ENCODE measurements around the gene RARA. TPM values are rescaled to one million over a fixed set of nuclear protein-coding genes. Genes with fewer than 3 reads are reported as not detected.

RARA gene
- total RNA-seq, 1 experiment from 2014 or later = 35.1 TPM

DNA sequence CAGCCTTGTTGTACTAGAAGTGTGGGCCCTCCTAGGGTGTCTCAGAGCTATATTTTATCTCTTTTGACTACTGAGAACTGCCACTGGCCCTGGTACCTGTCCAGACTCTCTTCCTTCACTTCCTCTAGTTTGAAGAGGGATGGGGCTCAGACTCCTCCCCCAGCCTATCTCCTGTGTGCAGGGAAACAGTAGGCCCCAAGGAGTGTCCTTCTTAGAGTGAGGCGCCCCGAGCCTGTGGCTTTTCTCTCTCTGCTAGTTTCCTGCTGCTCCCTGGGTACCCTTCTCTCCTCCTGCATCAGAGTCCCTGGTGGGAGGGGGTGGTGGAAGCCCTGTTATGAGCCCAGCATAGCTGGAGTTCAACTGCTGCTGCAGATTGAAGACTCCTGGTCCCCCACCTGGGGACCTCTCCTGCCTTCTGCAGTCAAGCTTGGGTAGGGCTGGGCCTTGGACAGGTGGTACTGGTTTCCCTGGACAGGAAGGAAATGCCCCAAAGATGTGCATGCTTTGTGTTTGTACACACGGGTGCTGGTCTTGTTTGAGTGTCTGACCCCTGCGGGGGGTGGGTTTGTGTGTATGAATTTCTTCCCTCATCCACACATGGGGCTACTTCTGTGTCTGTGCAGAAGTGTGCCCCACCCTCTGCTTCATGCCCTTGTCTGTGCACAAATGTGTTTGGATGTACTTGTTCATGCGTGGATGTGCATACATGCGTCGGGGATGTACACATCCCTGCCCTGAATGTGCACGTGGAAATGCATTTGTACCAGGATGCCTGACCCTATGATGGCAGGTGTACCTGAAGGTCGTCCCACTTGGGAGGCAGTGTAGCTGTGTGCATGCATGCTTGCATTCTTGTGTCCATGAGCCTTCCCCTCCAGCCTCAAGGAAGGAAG is 6.9 kb downstream of the RARA start:
- H3K9me3 ChIP-seq (ENCODE audit: control insufficient read depth in 1 of 2, insufficient read depth in 1 of 2, low read depth in 1 of 2, low read length in 2 of 2) = no peaks in the 10 kb centered on the region
- H3K9me2 ChIP-seq (ENCODE audit: insufficient read depth) = no peaks in the 10 kb centered on the region
- TF ChIP-seq, protein P1, sequence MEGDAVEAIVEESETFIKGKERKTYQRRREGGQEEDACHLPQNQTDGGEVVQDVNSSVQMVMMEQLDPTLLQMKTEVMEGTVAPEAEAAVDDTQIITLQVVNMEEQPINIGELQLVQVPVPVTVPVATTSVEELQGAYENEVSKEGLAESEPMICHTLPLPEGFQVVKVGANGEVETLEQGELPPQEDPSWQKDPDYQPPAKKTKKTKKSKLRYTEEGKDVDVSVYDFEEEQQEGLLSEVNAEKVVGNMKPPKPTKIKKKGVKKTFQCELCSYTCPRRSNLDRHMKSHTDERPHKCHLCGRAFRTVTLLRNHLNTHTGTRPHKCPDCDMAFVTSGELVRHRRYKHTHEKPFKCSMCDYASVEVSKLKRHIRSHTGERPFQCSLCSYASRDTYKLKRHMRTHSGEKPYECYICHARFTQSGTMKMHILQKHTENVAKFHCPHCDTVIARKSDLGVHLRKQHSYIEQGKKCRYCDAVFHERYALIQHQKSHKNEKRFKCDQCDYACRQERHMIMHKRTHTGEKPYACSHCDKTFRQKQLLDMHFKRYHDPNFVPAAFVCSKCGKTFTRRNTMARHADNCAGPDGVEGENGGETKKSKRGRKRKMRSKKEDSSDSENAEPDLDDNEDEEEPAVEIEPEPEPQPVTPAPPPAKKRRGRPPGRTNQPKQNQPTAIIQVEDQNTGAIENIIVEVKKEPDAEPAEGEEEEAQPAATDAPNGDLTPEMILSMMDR (IDR thresholded peaks at IDR 0.05 in 2 of 3, conservative IDR thresholded peaks at IDR 0.05 in 1 of 3; ENCODE audit: borderline replicate concordance in 1 of 3, insufficient read depth in 1 of 3, low read depth in 2 of 3, low read length in 2 of 3) = 0 out of 6 replicates have a peak, but pooled peaks of 1 of the 3 experiments have one; percentile 9
- no peak for TF ChIP-seq CEBPB (IDR thresholded peaks at IDR 0.05; ENCODE audit: low read depth)
- TF ChIP-seq CBX3 (IDR thresholded peaks at IDR 0.05; ENCODE audit: low read depth) = no peak
- no peak for TF ChIP-seq SRF (IDR thresholded peaks at IDR 0.05; ENCODE audit: low read depth)
- no peak for TF ChIP-seq EGR1 (IDR thresholded peaks at IDR 0.05; ENCODE audit: low read depth)
- TF ChIP-seq, protein P2, sequence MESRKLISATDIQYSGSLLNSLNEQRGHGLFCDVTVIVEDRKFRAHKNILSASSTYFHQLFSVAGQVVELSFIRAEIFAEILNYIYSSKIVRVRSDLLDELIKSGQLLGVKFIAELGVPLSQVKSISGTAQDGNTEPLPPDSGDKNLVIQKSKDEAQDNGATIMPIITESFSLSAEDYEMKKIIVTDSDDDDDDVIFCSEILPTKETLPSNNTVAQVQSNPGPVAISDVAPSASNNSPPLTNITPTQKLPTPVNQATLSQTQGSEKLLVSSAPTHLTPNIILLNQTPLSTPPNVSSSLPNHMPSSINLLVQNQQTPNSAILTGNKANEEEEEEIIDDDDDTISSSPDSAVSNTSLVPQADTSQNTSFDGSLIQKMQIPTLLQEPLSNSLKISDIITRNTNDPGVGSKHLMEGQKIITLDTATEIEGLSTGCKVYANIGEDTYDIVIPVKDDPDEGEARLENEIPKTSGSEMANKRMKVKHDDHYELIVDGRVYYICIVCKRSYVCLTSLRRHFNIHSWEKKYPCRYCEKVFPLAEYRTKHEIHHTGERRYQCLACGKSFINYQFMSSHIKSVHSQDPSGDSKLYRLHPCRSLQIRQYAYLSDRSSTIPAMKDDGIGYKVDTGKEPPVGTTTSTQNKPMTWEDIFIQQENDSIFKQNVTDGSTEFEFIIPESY (IDR thresholded peaks at IDR 0.05; ENCODE audit: extremely low read depth, insufficient replicate concordance, low read length) = no peak
- no peak overlapping the region for H2AFZ ChIP-seq (ENCODE audit: low read depth, low read length, poor library complexity, severe bottlenecking)
- POLR2A ChIA-PET = interaction anchor here (0.6 to 2.0 kb wide), 4 partner anchors 8 to 429 kb away, joined by 3 to 8 read pairs (median 4); no protein-coding TSS in a partner anchor
- no peaks in the 10 kb centered on the region for H4K20me1 ChIP-seq (ENCODE audit: insufficient read depth)
- peaks cover 69 to 90% of the 10 kb centered on the region in 2 experiments for H3K4me1 ChIP-seq (ENCODE audit: control insufficient read depth in 1 of 2, insufficient read depth in 2 of 2, low read length in 2 of 2)
- RAD21 ChIA-PET (ENCODE audit: low non-redundant PET in 1 of 2, low total read pairs in 2 of 2, uncharacterized antibody in 2 of 2, unreplicated experiment in 2 of 2) = interaction anchor here in 1 of 2 experiments (1.3 kb wide), 1 partner anchor 25 kb away, joined by 3 read pairs; no protein-coding TSS in a partner anchor
- ATAC-seq = no peak
- no TSS peak for BruUV-seq (replicated peaks)
- no peaks in the 10 kb centered on the region for H3K27me3 ChIP-seq (ENCODE audit: insufficient read depth, low read length)
- peaks cover 29% of the 10 kb centered on the region for H3K79me2 ChIP-seq (ENCODE audit: insufficient read depth, low read length)
- peak overlapping the region; percentile 99 for H3K9ac ChIP-seq (ENCODE audit: low read length)
- H3K36me3 ChIP-seq (ENCODE audit: control insufficient read depth in 1 of 2, insufficient read depth in 2 of 2, low read length in 2 of 2) = no peaks in the 10 kb centered on the region
- H3K27ac ChIP-seq (ENCODE audit: low read depth, low read length) = peak overlapping the region; percentile 91
- DNase-seq (ENCODE audit: low read depth, low spot score) = no peak
- peak overlapping the region; percentile 94 to 95 for H3K4me3 ChIP-seq (replicated peaks in 1 of 2; ENCODE audit: low read depth in 1 of 2, low read length in 2 of 2)
- intact Hi-C loops (cut with micrococcal nuclease) = no loop called here
- CTCF ChIA-PET = interaction anchor here (1.4 to 2.5 kb wide), 4 partner anchors 11 to 39 kb away, joined by 4 to 14 read pairs (median 6); no protein-coding TSS in a partner anchor
- H3K4me2 ChIP-seq (ENCODE audit: low read length) = peak overlapping the region; percentile 95

Measured in HCT116 (cell line).